ENCODE results near the gene KDM8. TPM values are rescaled to one million over a fixed set of nuclear protein-coding genes. Genes with fewer than 3 reads are reported as not detected.

Gene KDM8
- total RNA-seq, 1 experiment from 2014 or later: 15.5 TPM

- Histone ChIP-seq H4K5ac (ENCODE audit: insufficient read length, low read depth, low read length) (no peak overlapping the region), H3K4me2 (ENCODE audit: insufficient read depth, insufficient read length, low read length) (no peak overlapping the region), H3K14ac (ENCODE audit: insufficient read depth, low read length) (no peak overlapping the region), H2BK120ac (ENCODE audit: low read depth, low read length, poor library complexity, severe bottlenecking) (no peak overlapping the region), H4K8ac (replicated peaks; ENCODE audit: insufficient read length, low read depth, low read length) (no peak overlapping the region), H3K9ac (ENCODE audit: extremely low read depth, insufficient read length, low read length) (no peak overlapping the region), H3K4me1 (ENCODE audit: insufficient read depth, low read length) (peaks cover 3% of the 10 kb centered on the region; the same call in 1 of the 2 replicates), H3K79me2 (ENCODE audit: insufficient read depth, low read length) (no peaks in the 10 kb centered on the region), H4K91ac (ENCODE audit: insufficient read length, low read depth, low read length) (no peak overlapping the region), H3K4ac (ENCODE audit: low read depth, low read length) (no peak overlapping the region), H3K18ac (ENCODE audit: insufficient read length, low read depth, low read length) (no peak overlapping the region), H3K23me2 (ENCODE audit: insufficient read length, low read depth, low read length, poor library complexity, severe bottlenecking) (no peaks in the 10 kb centered on the region), H2BK12ac (ENCODE audit: insufficient read length, low read depth, low read length) (no peak overlapping the region), H2BK15ac (ENCODE audit: low read depth, low read length) (no peak overlapping the region), H2AFZ (ENCODE audit: low read length) (no peak overlapping the region), H3K79me1 (ENCODE audit: insufficient read depth, low read depth, low read length, poor library complexity, severe bottlenecking) (no peaks in the 10 kb centered on the region), H3T11ph (ENCODE audit: low read length) (no peak overlapping the region), H3K27me3 (ENCODE audit: insufficient read depth, low read length) (no peaks in the 10 kb centered on the region), H2BK5ac (ENCODE audit: insufficient read length, low read length) (no peak overlapping the region), H3K23ac (ENCODE audit: insufficient read length, low read depth, low read length) (no peak overlapping the region), H3K56ac (ENCODE audit: insufficient read length, low read depth, low read length) (no peak overlapping the region), H3K9me3 (ENCODE audit: control insufficient read depth, low read depth, low read length) (no peaks in the 10 kb centered on the region), H4K20me1 (ENCODE audit: control insufficient read depth, insufficient read depth, insufficient read length) (no peaks in the 10 kb centered on the region), H2AK5ac (ENCODE audit: insufficient read length, low read length) (no peak overlapping the region), H3K27ac (ENCODE audit: insufficient read length, low read depth, low read length) (no peak overlapping the region), H2BK20ac (ENCODE audit: low read depth, low read length, poor library complexity, severe bottlenecking) (no peak overlapping the region)
- no peak for DNase-seq
- no CpG with 5 or more reads among the region's 3 CpGs for WGBS (ENCODE audit: extremely low coverage, insufficient read length, low lambda C conversion rate)
- H3K4me1 Mint-ChIP-seq: peaks cover 9 to 11% of the 10 kb centered on the region in 2 experiments
- no peaks in the 10 kb centered on the region for H3K9me3 Mint-ChIP-seq
- no peak overlapping the region for H3K27ac Mint-ChIP-seq
- TF ChIP-seq CTCF (conservative IDR thresholded peaks at IDR 0.05): no peak
- no peak overlapping the region for H3K4me3 Mint-ChIP-seq
- H3K27me3 Mint-ChIP-seq (ENCODE audit: low read depth): no peaks in the 10 kb centered on the region
- H3K36me3 Mint-ChIP-seq (ENCODE audit: insufficient read depth in 1 of 3, low read depth in 3 of 3): peaks cover 0 to 2% (median 0%) of the 10 kb centered on the region in 3 experiments; a peak in 3 of 7 replicates
Measured at GRCh38 chr16:27254262-27254811, 51.0 kb downstream of the KDM8 start.
